Neutrophil (primary cell): ENCODE data around the gene SYNJ2BP.
"Not testable (repeated sequence)": the region's sequence is repeated elsewhere in the genome, so short reads cannot be mapped to it uniquely, and the experiment has no call there.

Experiments
- H3K27ac ChIP-seq: fragments of 200-600 bp; sonication (generic); 2 replicates; pipeline ENCODE4 v1.5.1; 2016; ENCODE audit warnings: mild to moderate bottlenecking, moderate library complexity
- H3K27me3 ChIP-seq: fragments of 200-600 bp; sonication (generic); 2 replicates; pipeline ENCODE4 v1.6.0; 2016; ENCODE audit warnings: mild to moderate bottlenecking
- H3K36me3 ChIP-seq: fragments of 200-600 bp; sonication (generic); 2 replicates; pipeline ENCODE4 v1.5.1; 2017
- H3K4me1 ChIP-seq, 2 experiments: fragments of 200-600 bp in 1 of 2; sonication (generic) in 1 of 2; 1 replicate in 1 of 2; 2 replicates in 1 of 2; pipeline versions ENCODE4 v1.5.1 to v1.6.1; 2013 to 2016; ENCODE audit warnings: low read depth in 1 of 2, low read length in 1 of 2, mild to moderate bottlenecking in 1 of 2, moderate library complexity in 1 of 2; ENCODE audit not compliant: control insufficient read depth in 1 of 2, insufficient read depth in 1 of 2
- H3K4me3 ChIP-seq, 2 experiments: fragments of 200-600 bp in 1 of 2; sonication (generic) in 1 of 2; 1 replicate in 1 of 2; 2 replicates in 1 of 2; pipeline ENCODE4 v1.5.1; 2013 to 2016; ENCODE audit warnings: low read depth in 1 of 2, low read length in 1 of 2, mild to moderate bottlenecking in 1 of 2, moderate library complexity in 1 of 2
- H3K9me3 ChIP-seq: fragments of 200-600 bp; sonication (generic); 2 replicates; pipeline ENCODE4 v1.5.1; 2016
- TF ChIP-seq, protein P1 (sequence below): fragments of 200-600 bp; sonication (generic); IDR thresholded peaks from 2 replicates; pipeline ENCODE4 v1.5.1; 2016; ENCODE audit warnings: antibody characterized with exemption

SYNJ2BP gene

GRCh38 chr14:70415788-70416187 is 1.1 kb downstream of the SYNJ2BP start:
- H3K4me3 ChIP-seq, result no peak overlapping the region
- TF ChIP-seq, protein P1, sequence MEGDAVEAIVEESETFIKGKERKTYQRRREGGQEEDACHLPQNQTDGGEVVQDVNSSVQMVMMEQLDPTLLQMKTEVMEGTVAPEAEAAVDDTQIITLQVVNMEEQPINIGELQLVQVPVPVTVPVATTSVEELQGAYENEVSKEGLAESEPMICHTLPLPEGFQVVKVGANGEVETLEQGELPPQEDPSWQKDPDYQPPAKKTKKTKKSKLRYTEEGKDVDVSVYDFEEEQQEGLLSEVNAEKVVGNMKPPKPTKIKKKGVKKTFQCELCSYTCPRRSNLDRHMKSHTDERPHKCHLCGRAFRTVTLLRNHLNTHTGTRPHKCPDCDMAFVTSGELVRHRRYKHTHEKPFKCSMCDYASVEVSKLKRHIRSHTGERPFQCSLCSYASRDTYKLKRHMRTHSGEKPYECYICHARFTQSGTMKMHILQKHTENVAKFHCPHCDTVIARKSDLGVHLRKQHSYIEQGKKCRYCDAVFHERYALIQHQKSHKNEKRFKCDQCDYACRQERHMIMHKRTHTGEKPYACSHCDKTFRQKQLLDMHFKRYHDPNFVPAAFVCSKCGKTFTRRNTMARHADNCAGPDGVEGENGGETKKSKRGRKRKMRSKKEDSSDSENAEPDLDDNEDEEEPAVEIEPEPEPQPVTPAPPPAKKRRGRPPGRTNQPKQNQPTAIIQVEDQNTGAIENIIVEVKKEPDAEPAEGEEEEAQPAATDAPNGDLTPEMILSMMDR, result no peak

DNA sequence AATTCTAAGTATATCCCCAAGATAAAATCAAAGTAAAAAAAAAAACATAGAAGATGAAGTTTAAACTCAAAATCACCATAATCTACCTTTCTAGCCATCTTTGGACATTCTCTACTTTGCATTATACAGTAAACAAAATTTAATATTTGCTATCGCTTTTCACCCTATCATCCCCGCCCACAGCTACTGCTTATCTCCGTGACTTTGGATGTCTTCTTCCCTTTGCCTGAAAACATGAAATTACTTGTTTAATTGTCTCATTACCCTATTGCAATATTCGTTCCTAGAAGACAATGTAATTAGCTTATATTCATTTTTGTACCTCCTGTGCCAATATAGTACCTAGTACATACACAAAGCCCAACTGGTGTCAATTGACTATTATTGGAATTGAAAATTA is 9.3 kb downstream of the SYNJ2BP start:
- Histone ChIP-seq H3K4me1 (no peaks in the 10 kb centered on the region), H3K27me3 (no peaks in the 10 kb centered on the region), H3K36me3 (no peaks in the 10 kb centered on the region), H3K27ac (no peak overlapping the region), H3K9me3 (no peaks in the 10 kb centered on the region), H3K4me3 (no peak overlapping the region)
- TF ChIP-seq, protein P1, result no peak

More at GRCh38 chr14:70415788-70416187, 1.1 kb downstream of the SYNJ2BP start:
- no peak overlapping the region for H3K27ac ChIP-seq
- no peaks in the 10 kb centered on the region for H3K27me3 ChIP-seq
- H3K4me1 ChIP-seq, result peaks cover 8 to 11% of the 10 kb centered on the region in 2 experiments
- H3K36me3 ChIP-seq, result no peaks in the 10 kb centered on the region
- no peaks in the 10 kb centered on the region for H3K9me3 ChIP-seq

- H3K4me1 ChIP-seq, H3K36me3 ChIP-seq, H3K27ac ChIP-seq, H3K9me3 ChIP-seq, H3K4me3 ChIP-seq, H3K27me3 ChIP-seq: not testable (repeated sequence)
Measured at GRCh38 chr14:70406216-70406615, 10.7 kb downstream of the SYNJ2BP start.

GRCh38 chr14:70403335-70403734 is 13.6 kb downstream of the SYNJ2BP start:
- H3K27ac ChIP-seq, H3K4me3 ChIP-seq, H3K36me3 ChIP-seq, H3K9me3 ChIP-seq, H3K27me3 ChIP-seq, H3K4me1 ChIP-seq: not testable (repeated sequence)

- Histone ChIP-seq H3K9me3 (no peaks in the 10 kb centered on the region), H3K36me3 (no peaks in the 10 kb centered on the region), H3K27ac (no peak overlapping the region), H3K27me3 (no peaks in the 10 kb centered on the region), H3K4me1 (no peaks in the 10 kb centered on the region), H3K4me3 (no peak overlapping the region)
- TF ChIP-seq, protein P1, result no peak
Measured at GRCh38 chr14:70401643-70402042, 15.2 kb downstream of the SYNJ2BP start.

GRCh38 chr14:70398706-70399431 is 18.0 kb downstream of the SYNJ2BP start:
- Histone ChIP-seq H3K36me3 (no peaks in the 10 kb centered on the region), H3K9me3 (no peaks in the 10 kb centered on the region), H3K4me3 (no peak overlapping the region), H3K27ac (no peak overlapping the region), H3K27me3 (no peaks in the 10 kb centered on the region), H3K4me1 (no peaks in the 10 kb centered on the region)
- TF ChIP-seq, protein P1, result no peak
